Hepatocyte (in vitro differentiated cells): ENCODE measurements around the gene KMO.

Experiments used
- CTCF ChIP-seq: fragments of 200-600 bp; sonication (generic); IDR thresholded peaks from 2 replicates; pipeline ENCODE4 v1.5.1; 2016; ENCODE audit warnings: antibody characterized with exemption, mild to moderate bottlenecking; ENCODE audit not compliant: poor library complexity
- EZH2 ChIP-seq: fragments of 200-600 bp; sonication (generic); IDR thresholded peaks from 2 replicates; pipeline ENCODE4 v1.6.1; 2016; ENCODE audit warnings: antibody characterized with exemption, mild to moderate bottlenecking, borderline replicate concordance
- EZH2phosphoT487 ChIP-seq: fragments of 200-600 bp; sonication (generic); IDR thresholded peaks from one replicate; pipeline ENCODE4 v1.6.1; 2018; ENCODE audit warnings: antibody characterized with exemption, mild to moderate bottlenecking, low read depth, moderate library complexity; ENCODE audit not compliant: unreplicated experiment, severe bottlenecking

- no peak for TF ChIP-seq CTCF
- no peak for TF ChIP-seq EZH2
- TF ChIP-seq EZH2phosphoT487, result no peak
These were observed 59.6 kb downstream of the KMO start for GRCh38 chr1:241591736-241592135.
